ENCODE data around the gene PDS5B.

PDS5B gene

GRCh38 chr13:32657309-32657708 lies 71.1 kb downstream of the PDS5B start:
- peaks cover 61% of the 10 kb centered on the region for H3K79me2 ChIP-seq (ENCODE audit: insufficient read depth, low read length)
- H3K4me2 ChIP-seq (ENCODE audit: low read depth, low read length, poor library complexity, severe bottlenecking) = no peak overlapping the region
- H3K27me3 ChIP-seq (ENCODE audit: low read length) = no peaks in the 10 kb centered on the region
- peaks cover 46% of the 10 kb centered on the region for H3K36me3 ChIP-seq (ENCODE audit: low read length)
- H2AFZ ChIP-seq (ENCODE audit: low read depth, low read length, severe bottlenecking) = no peak overlapping the region
- peaks cover 3% of the 10 kb centered on the region; the same call in 1 of the 2 replicates for H3F3A ChIP-seq (ENCODE audit: insufficient read depth)
- H3K4me3 ChIP-seq (ENCODE audit: insufficient read depth, low read length, poor library complexity, severe bottlenecking) = no peak overlapping the region
- no peaks in the 10 kb centered on the region for H3K9me3 ChIP-seq (ENCODE audit: insufficient read depth, low read length)
- H4K20me1 ChIP-seq (ENCODE audit: low read depth, low read length) = no peaks in the 10 kb centered on the region; the same call in 1 of the 2 replicates
- no peaks in the 10 kb centered on the region for H3K9me2 ChIP-seq (replicated peaks; ENCODE audit: insufficient read depth, low read length)
- TF ChIP-seq EZH2phosphoT487 (conservative IDR thresholded peaks at IDR 0.05; ENCODE audit: low read length) (no peak), CTCF (IDR thresholded peaks at IDR 0.05; ENCODE audit: insufficient read depth, low read length, poor library complexity, severe bottlenecking) (no peak)
- no peak overlapping the region for H3K27ac ChIP-seq (ENCODE audit: low read depth, low read length)
- H3K9ac ChIP-seq (ENCODE audit: low read length) = no peak overlapping the region

DNA sequence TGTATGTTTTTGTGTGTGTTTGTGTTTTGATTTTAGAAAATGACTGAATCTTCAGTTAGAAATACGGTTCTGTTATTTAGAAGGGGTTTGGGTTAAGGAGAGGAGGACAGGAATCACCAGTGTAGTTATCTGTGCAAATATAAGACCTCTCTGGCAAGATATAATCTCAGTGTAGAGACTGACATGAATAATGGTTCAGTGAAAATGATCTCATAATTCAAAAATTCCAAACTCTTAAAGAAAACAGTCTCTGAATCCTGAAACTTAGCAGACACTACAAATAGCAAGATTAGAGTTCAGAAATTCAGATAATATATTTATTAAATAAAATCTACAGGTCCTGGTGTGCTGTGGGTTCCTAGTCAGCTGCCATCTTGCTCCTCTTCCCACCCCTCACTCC lies 73.5 kb downstream of the PDS5B start:
- peaks cover 8% of the 10 kb centered on the region; the same call in 1 of the 2 replicates for H3F3A ChIP-seq (ENCODE audit: insufficient read depth)
- H3K4me2 ChIP-seq (ENCODE audit: low read depth, low read length, poor library complexity, severe bottlenecking) = no peak overlapping the region
- H3K27ac ChIP-seq (ENCODE audit: low read depth, low read length) = no peak overlapping the region
- peaks cover 42% of the 10 kb centered on the region for H3K79me2 ChIP-seq (ENCODE audit: insufficient read depth, low read length)
- no peaks in the 10 kb centered on the region; the same call in 1 of the 2 replicates for H4K20me1 ChIP-seq (ENCODE audit: low read depth, low read length)
- no peak overlapping the region for H3K4me3 ChIP-seq (ENCODE audit: insufficient read depth, low read length, poor library complexity, severe bottlenecking)
- no peaks in the 10 kb centered on the region for H3K27me3 ChIP-seq (ENCODE audit: low read length)
- no peak overlapping the region for H2AFZ ChIP-seq (ENCODE audit: low read depth, low read length, severe bottlenecking)
- H3K36me3 ChIP-seq (ENCODE audit: low read length) = peaks cover 37% of the 10 kb centered on the region
- no peaks in the 10 kb centered on the region for H3K9me2 ChIP-seq (replicated peaks; ENCODE audit: insufficient read depth, low read length)
- H3K9me3 ChIP-seq (ENCODE audit: insufficient read depth, low read length) = no peaks in the 10 kb centered on the region
- H3K9ac ChIP-seq (ENCODE audit: low read length) = no peak overlapping the region
- no peak for TF ChIP-seq CTCF (IDR thresholded peaks at IDR 0.05; ENCODE audit: insufficient read depth, low read length, poor library complexity, severe bottlenecking)
- no peak for TF ChIP-seq EZH2phosphoT487 (conservative IDR thresholded peaks at IDR 0.05; ENCODE audit: low read length)

- Histone ChIP-seq H3K4me2 (ENCODE audit: low read depth, low read length, poor library complexity, severe bottlenecking) (no peak overlapping the region), H3K27me3 (ENCODE audit: low read length) (no peaks in the 10 kb centered on the region), H3K9ac (ENCODE audit: low read length) (no peak overlapping the region), H3K79me2 (ENCODE audit: insufficient read depth, low read length) (peaks cover 38% of the 10 kb centered on the region), H3K4me3 (ENCODE audit: insufficient read depth, low read length, poor library complexity, severe bottlenecking) (no peak overlapping the region), H3K9me2 (replicated peaks; ENCODE audit: insufficient read depth, low read length) (no peaks in the 10 kb centered on the region), H4K20me1 (ENCODE audit: low read depth, low read length) (no peaks in the 10 kb centered on the region; the same call in 1 of the 2 replicates), H3K36me3 (ENCODE audit: low read length) (peaks cover 36% of the 10 kb centered on the region), H3K27ac (ENCODE audit: low read depth, low read length) (no peak overlapping the region), H3F3A (ENCODE audit: insufficient read depth) (peaks cover 8% of the 10 kb centered on the region; the same call in 1 of the 2 replicates), H2AFZ (ENCODE audit: low read depth, low read length, severe bottlenecking) (no peak overlapping the region), H3K9me3 (ENCODE audit: insufficient read depth, low read length) (no peaks in the 10 kb centered on the region)
- TF ChIP-seq CTCF (IDR thresholded peaks at IDR 0.05; ENCODE audit: insufficient read depth, low read length, poor library complexity, severe bottlenecking) (no peak), EZH2phosphoT487 (conservative IDR thresholded peaks at IDR 0.05; ENCODE audit: low read length) (no peak)
These were observed 74.0 kb downstream of the PDS5B start for GRCh38 chr13:32660227-32660626.

Measured in SU-DHL-6 (cell line).